Body of pancreas (tissue), 4 donors: ENCODE data around the gene BCO2. TPM values are rescaled to one million over a fixed set of nuclear protein-coding genes. Genes with fewer than 3 reads are reported as not detected.

Experiments
- ATAC-seq: fragments of 150-250 bp; one replicate; pipeline ENCODE4 v1.9.1; 2016
- DNase-seq, 4 donors: peaks; one replicate each; pipeline ENCODE4 v3.0.0-alpha.2; 2019
- H3K27ac ChIP-seq, 4 donors: fragments of 200-600 bp; sonication (generic); 1 replicate in 3 of 4; 2 replicates in 1 of 4; pipeline versions ENCODE4 v1.5.1 to v1.6.1; 2016 to 2019; ENCODE audit warnings: mild to moderate bottlenecking in 1 of 4, mixed read lengths in 1 of 4, moderate library complexity in 1 of 4
- H3K27me3 ChIP-seq, 2 donors: fragments of 200-600 bp; sonication (generic); one replicate each; pipeline ENCODE4 v1.6.0; 2016; ENCODE audit warnings: mild to moderate bottlenecking in 1 of 2
- H3K36me3 ChIP-seq, 2 donors: fragments of 200-600 bp; sonication (generic); replicated peaks in 1 of 2; 2 replicates each; pipeline ENCODE4 v1.5.1; 2016; ENCODE audit warnings: low read depth in 2 of 2; ENCODE audit not compliant: insufficient read depth in 1 of 2
- H3K4me1 ChIP-seq: fragments of 200-600 bp; sonication (generic); one replicate; pipeline ENCODE4 v1.6.0; 2016
- H3K4me3 ChIP-seq, 2 donors: fragments of 200-600 bp; sonication (generic); 1 replicate in 1 of 2; 2 replicates in 1 of 2; pipeline ENCODE4 v1.5.1; 2016 to 2019
- H3K9me3 ChIP-seq, 3 donors: fragments of 200-600 bp; sonication (generic); 1 replicate in 2 of 3; 2 replicates in 1 of 3; pipeline ENCODE4 v1.5.1; 2016
- CTCF ChIP-seq, 7 experiments: fragments of 450-650 bp in 4 of 7; fragments of 200-600 bp in 3 of 7; sonication (generic) in 3 of 7; IDR thresholded peaks; one replicate each; pipeline ENCODE4 v1.5.1; 2016 to 2019; ENCODE audit warnings: antibody characterized with exemption in 7 of 7
- POLR2A ChIP-seq, 3 donors: fragments of 450-650 bp; IDR thresholded peaks; one replicate each; pipeline ENCODE4 v1.6.1; 2016; ENCODE audit warnings: antibody characterized with exemption in 3 of 3, mild to moderate bottlenecking in 2 of 3
- WGBS, 2 donors: methylation state at CpG; one replicate each; pipeline ENCODE4 v1.1.5; 2017; 5-methylcytosine and 5-hydroxymethylcytosine counted together
- intact Hi-C: fragments of 100-400 bp; cut with DNase I; formaldehyde crosslinking; loops from one replicate; pipeline ENCODE4 v1.15.1; 2023
- total RNA-seq, 2 donors: library from RNA; depleted of rRNA; stranded (reverse); fragments of >200 nt; gene quantifications; one replicate each; pipeline ENCODE4 v1.1.0, GENCODE V29; 2016

BCO2 gene
- total RNA-seq, 2 donors from 2014 or later = 3.6 to 4.2 TPM

- WGBS, 2 donors = 94 to 98% methylated on average over 2 of the region's 2 CpGs
- no peak for DNase-seq
- ATAC-seq = no peak
Observed at GRCh38 chr11:112260490-112260889, 85.2 kb downstream of the BCO2 start, which contains the start of gene PLET1. PLET1 (minus strand) TSS chr11:112260860; CDS start chr11:112260589, 271 bp downstream.

GRCh38 chr11:112265659-112266409 lies 90.5 kb downstream of the BCO2 start:
- TF ChIP-seq POLR2A (IDR thresholded peaks at IDR 0.05) (no peak), CTCF (IDR thresholded peaks at IDR 0.05) (no peak)
- DNase-seq (no peak), ATAC-seq (peak; percentile 38)
- WGBS, 2 donors = 66 to 70% methylated on average over 11 of the region's 11 CpGs
- H3K4me1 ChIP-seq = peaks cover 2% of the 10 kb centered on the region
- H3K9me3 ChIP-seq = no peaks in the 10 kb centered on the region
- H3K36me3 ChIP-seq = no peaks in the 10 kb centered on the region
- no peak overlapping the region for H3K27ac ChIP-seq
- intact Hi-C loops = no loop called here
- no peaks in the 10 kb centered on the region for H3K27me3 ChIP-seq
- H3K4me3 ChIP-seq = no peak overlapping the region

More at GRCh38 chr11:112260490-112260889, 85.2 kb downstream of the BCO2 start, which contains the start of gene PLET1:
- Histone ChIP-seq H3K27ac (no peak within 1 kb of the TSS), H3K9me3 (no peaks in the 10 kb centered on the region), H3K4me3 (no peak within 1 kb of the TSS), H3K27me3 (no peaks in the 10 kb centered on the region), H3K4me1 (no peaks in the 10 kb centered on the region), H3K36me3 (no peaks in the 10 kb centered on the region)
- intact Hi-C loops = no loop called here
- TF ChIP-seq CTCF (IDR thresholded peaks at IDR 0.05) (no peak), POLR2A (IDR thresholded peaks at IDR 0.05) (no peak)

GRCh38 chr11:112266410-112266778 lies 91.1 kb downstream of the BCO2 start:
- ATAC-seq (no peak), DNase-seq (no peak)
- Histone ChIP-seq H3K27ac (no peak overlapping the region), H3K4me1 (peaks cover 8% of the 10 kb centered on the region), H3K27me3 (no peaks in the 10 kb centered on the region), H3K9me3 (no peaks in the 10 kb centered on the region), H3K36me3 (no peaks in the 10 kb centered on the region), H3K4me3 (no peak overlapping the region)
- 72 to 83% methylated on average over 3 of the region's 3 CpGs for WGBS, 2 donors
- TF ChIP-seq POLR2A (IDR thresholded peaks at IDR 0.05) = no peak
- TF ChIP-seq CTCF (IDR thresholded peaks at IDR 0.05) = no peak
- intact Hi-C loops = no loop called here

- intact Hi-C loops = no loop called here
Observed at GRCh38 chr11:112267188-112267591, 91.9 kb downstream of the BCO2 start.

More at GRCh38 chr11:112267188-112267591, 91.9 kb downstream of the BCO2 start:
- ATAC-seq (no peak), DNase-seq (no peak)
- 34 to 46% methylated on average over 5 of the region's 5 CpGs for WGBS, 2 donors
- Histone ChIP-seq H3K36me3 (no peaks in the 10 kb centered on the region), H3K9me3 (no peaks in the 10 kb centered on the region), H3K4me1 (peaks cover 9% of the 10 kb centered on the region), H3K27me3 (no peaks in the 10 kb centered on the region), H3K27ac (no peak overlapping the region), H3K4me3 (no peak overlapping the region)
- TF ChIP-seq POLR2A (IDR thresholded peaks at IDR 0.05) = no peak
- TF ChIP-seq CTCF (IDR thresholded peaks at IDR 0.05) = no peak
